Liver (tissue), 9 donors: ENCODE data around the gene NLRP6. TPM values are rescaled to one million over a fixed set of nuclear protein-coding genes. Genes with fewer than 3 reads are reported as not detected.

Experiments
- DNase-seq: peaks from one replicate; pipeline ENCODE4 v3.0.0-alpha.2; 2017; ENCODE audit warnings: low spot score
- H3K27ac ChIP-seq, 2 donors: one replicate each; pipeline ENCODE4 v1.7.0; 2013; ENCODE audit warnings: inconsistent platforms in 2 of 2, low read length in 2 of 2, control low read depth in 1 of 2, low read depth in 1 of 2, mild to moderate bottlenecking in 1 of 2
- H3K27me3 ChIP-seq, 4 donors: one replicate each; pipeline versions ENCODE4 v1.6.1 to v1.7.0; 2013; ENCODE audit warnings: low read length in 3 of 4, inconsistent platforms in 1 of 4, mild to moderate bottlenecking in 1 of 4, moderate library complexity in 1 of 4; ENCODE audit not compliant: control insufficient read depth in 4 of 4, insufficient read depth in 4 of 4
- H3K36me3 ChIP-seq, 4 donors: one replicate each; pipeline versions ENCODE4 v1.6.1 to v1.7.0; 2013; ENCODE audit warnings: low read length in 3 of 4, mild to moderate bottlenecking in 3 of 4, low read depth in 1 of 4, moderate library complexity in 1 of 4; ENCODE audit not compliant: control insufficient read depth in 4 of 4, insufficient read depth in 3 of 4
- H3K4me1 ChIP-seq, 4 donors: one replicate each; pipeline versions ENCODE4 v1.6.1 to v1.7.0; 2013; ENCODE audit warnings: low read length in 3 of 4, mild to moderate bottlenecking in 3 of 4, moderate library complexity in 1 of 4; ENCODE audit not compliant: control insufficient read depth in 4 of 4, insufficient read depth in 4 of 4
- H3K4me3 ChIP-seq, 3 donors: one replicate each; pipeline versions ENCODE4 v1.6.1 to v1.7.0; 2013; ENCODE audit warnings: low read length in 3 of 3, control low read depth in 1 of 3, low read depth in 1 of 3, mild to moderate bottlenecking in 1 of 3
- H3K9ac ChIP-seq, 2 donors: one replicate each; pipeline ENCODE4 v1.7.0; 2013; ENCODE audit warnings: low read length in 2 of 2, mild to moderate bottlenecking in 2 of 2, moderate library complexity in 2 of 2, control low read depth in 1 of 2, low read depth in 1 of 2
- H3K9me3 ChIP-seq, 4 donors: one replicate each; pipeline versions ENCODE4 v1.6.1 to v1.7.0; 2013; ENCODE audit warnings: low read length in 3 of 4; ENCODE audit not compliant: control insufficient read depth in 4 of 4
- EGR1 ChIP-seq, 2 donors: IDR thresholded peaks; 2 replicates each; pipeline ENCODE4 v1.6.1; 2016 to 2018; ENCODE audit warnings: antibody characterized with exemption in 2 of 2, low read depth in 2 of 2
- FOXA1 ChIP-seq: IDR thresholded peaks from 2 replicates; pipeline ENCODE4 v1.6.1; 2016; ENCODE audit warnings: antibody characterized with exemption
- GABPA ChIP-seq, 2 donors: IDR thresholded peaks in 1 of 2; conservative IDR thresholded peaks in 1 of 2; 2 replicates each; pipeline ENCODE4 v1.6.1; 2016; ENCODE audit warnings: antibody characterized with exemption in 2 of 2, mild to moderate bottlenecking in 1 of 2, moderate library complexity in 1 of 2
- HNF4A ChIP-seq, 2 donors: conservative IDR thresholded peaks; 2 replicates each; pipeline ENCODE4 v1.6.1; 2016; ENCODE audit warnings: antibody characterized with exemption in 2 of 2, mild to moderate bottlenecking in 2 of 2
- HNF4G ChIP-seq: IDR thresholded peaks from 2 replicates; pipeline ENCODE4 v1.6.1; 2016; ENCODE audit warnings: antibody characterized with exemption
- JUND ChIP-seq, 2 donors: IDR thresholded peaks; 2 replicates each; pipeline ENCODE4 v1.6.1; 2016; ENCODE audit warnings: antibody characterized with exemption in 2 of 2
- NR2F2 ChIP-seq: IDR thresholded peaks from 2 replicates; pipeline ENCODE4 v1.6.1; 2016; ENCODE audit warnings: antibody characterized with exemption
- RAD21 ChIP-seq, 2 donors: IDR thresholded peaks; 2 replicates each; pipeline ENCODE4 v1.6.1; 2016; ENCODE audit warnings: antibody characterized with exemption in 2 of 2, mild to moderate bottlenecking in 2 of 2
- RXRA ChIP-seq, 2 donors: IDR thresholded peaks; 2 replicates each; pipeline ENCODE4 v1.6.1; 2017 to 2018; ENCODE audit warnings: antibody characterized with exemption in 2 of 2, mild to moderate bottlenecking in 1 of 2
- SP1 ChIP-seq: IDR thresholded peaks from 2 replicates; pipeline ENCODE4 v1.6.1; 2018; ENCODE audit warnings: antibody characterized with exemption, mild to moderate bottlenecking
- YY1 ChIP-seq: IDR thresholded peaks from 2 replicates; pipeline ENCODE4 v1.6.1; 2016; ENCODE audit warnings: antibody characterized with exemption, mild to moderate bottlenecking
- WGBS: extraction: QIAGEN DNeasy Blood & Tissue Kit; methylation state at CpG from one replicate; pipeline ENCODE4 v1.1.7; 2013; 5-methylcytosine and 5-hydroxymethylcytosine counted together
- polyA plus RNA-seq, 2 donors: library from polyadenylated mRNA; stranded (reverse) in 1 of 2; unstranded in 1 of 2; fragments of 200-250 nt in 1 of 2; fragments of >200 nt in 1 of 2; fragmentation: Nextera tagmentation in 1 of 2; extraction: Ambion mirVana in 1 of 2; gene quantifications; one replicate each; pipeline versions ENCODE4 v1.2.1 to v1.2.3, GENCODE V29; 2013 to 2015
- total RNA-seq, 2 donors: library from RNA; depleted of rRNA; stranded (reverse); fragments of >200 nt; gene quantifications; one replicate each; pipeline ENCODE4 v1.2.3, GENCODE V29; 2014
- TF ChIP-seq, protein P1 (sequence below): fragments of 150-350 bp; IDR thresholded peaks from 2 replicates; pipeline ENCODE4 v1.5.1; 2017; ENCODE audit warnings: improper control_type of control experiment, low read depth, low read length; ENCODE audit not compliant: missing input control
- TF ChIP-seq, protein P2 (sequence below): IDR thresholded peaks from 2 replicates; pipeline ENCODE4 v1.6.1; 2016; ENCODE audit warnings: antibody characterized with exemption
- TF ChIP-seq, protein P3 (sequence below): IDR thresholded peaks from 2 replicates; pipeline ENCODE4 v1.6.1; 2016; ENCODE audit warnings: antibody characterized with exemption, mild to moderate bottlenecking
- TF ChIP-seq, protein P4 (sequence below): IDR thresholded peaks from 2 replicates; pipeline ENCODE4 v1.6.1; 2016; ENCODE audit warnings: antibody characterized with exemption
- donor health status: healthy.
- donor health status: healthy.
- donor health status: healthy.
- donor health status: healthy.
- donor health status: healthy.

Gene NLRP6
- total and polyA plus RNA-seq, 4 donors = 0.05 to 5.7 (median 0.97) TPM

DNA sequence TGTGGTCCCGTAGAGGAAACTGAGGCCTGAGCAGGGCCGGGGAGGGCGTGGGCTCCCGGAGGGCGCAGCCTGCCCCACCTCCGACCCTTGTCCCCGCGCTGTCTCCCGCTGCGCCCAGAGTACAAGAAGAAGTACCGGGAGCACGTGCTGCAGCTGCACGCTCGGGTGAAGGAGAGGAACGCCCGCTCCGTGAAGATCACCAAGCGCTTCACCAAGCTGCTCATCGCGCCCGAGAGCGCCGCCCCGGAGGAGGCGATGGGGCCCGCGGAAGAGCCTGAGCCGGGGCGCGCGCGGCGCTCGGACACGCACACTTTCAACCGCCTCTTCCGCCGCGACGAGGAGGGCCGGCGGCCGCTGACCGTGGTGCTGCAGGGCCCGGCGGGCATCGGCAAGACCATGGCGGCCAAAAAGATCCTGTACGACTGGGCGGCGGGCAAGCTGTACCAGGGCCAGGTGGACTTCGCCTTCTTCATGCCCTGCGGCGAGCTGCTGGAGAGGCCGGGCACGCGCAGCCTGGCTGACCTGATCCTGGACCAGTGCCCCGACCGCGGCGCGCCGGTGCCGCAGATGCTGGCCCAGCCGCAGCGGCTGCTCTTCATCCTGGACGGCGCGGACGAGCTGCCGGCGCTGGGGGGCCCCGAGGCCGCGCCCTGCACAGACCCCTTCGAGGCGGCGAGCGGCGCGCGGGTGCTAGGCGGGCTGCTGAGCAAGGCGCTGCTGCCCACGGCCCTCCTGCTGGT is 1.9 kb downstream of the NLRP6 start:
- Histone ChIP-seq H3K9ac (peak overlapping the region in 1 of 2 donors; percentile 52), H3K4me3 (peak overlapping the region; percentile 56 to 65 (median 61)), H3K27me3 (no peaks in the 10 kb centered on the region), H3K4me1 (peaks cover 12 to 43% (median 30%) of the 10 kb centered on the region in 4 donors), H3K27ac (peak overlapping the region; percentile 68 to 72), H3K9me3 (no peaks in the 10 kb centered on the region), H3K36me3 (no peaks in the 10 kb centered on the region)
- TF ChIP-seq YY1 (peak; percentile 89), HNF4G (no peak), HNF4A (conservative IDR thresholded peaks at IDR 0.05) (peak; percentile 72 to 81), SP1 (peak; percentile 53), RXRA (IDR thresholded peaks at IDR 0.05) (peak in 1 of 2 donors; percentile 30), EGR1 (IDR thresholded peaks at IDR 0.05; ENCODE audit: low read depth in 2 of 2) (no peak), NR2F2 (no peak)
- TF ChIP-seq, protein P1, sequence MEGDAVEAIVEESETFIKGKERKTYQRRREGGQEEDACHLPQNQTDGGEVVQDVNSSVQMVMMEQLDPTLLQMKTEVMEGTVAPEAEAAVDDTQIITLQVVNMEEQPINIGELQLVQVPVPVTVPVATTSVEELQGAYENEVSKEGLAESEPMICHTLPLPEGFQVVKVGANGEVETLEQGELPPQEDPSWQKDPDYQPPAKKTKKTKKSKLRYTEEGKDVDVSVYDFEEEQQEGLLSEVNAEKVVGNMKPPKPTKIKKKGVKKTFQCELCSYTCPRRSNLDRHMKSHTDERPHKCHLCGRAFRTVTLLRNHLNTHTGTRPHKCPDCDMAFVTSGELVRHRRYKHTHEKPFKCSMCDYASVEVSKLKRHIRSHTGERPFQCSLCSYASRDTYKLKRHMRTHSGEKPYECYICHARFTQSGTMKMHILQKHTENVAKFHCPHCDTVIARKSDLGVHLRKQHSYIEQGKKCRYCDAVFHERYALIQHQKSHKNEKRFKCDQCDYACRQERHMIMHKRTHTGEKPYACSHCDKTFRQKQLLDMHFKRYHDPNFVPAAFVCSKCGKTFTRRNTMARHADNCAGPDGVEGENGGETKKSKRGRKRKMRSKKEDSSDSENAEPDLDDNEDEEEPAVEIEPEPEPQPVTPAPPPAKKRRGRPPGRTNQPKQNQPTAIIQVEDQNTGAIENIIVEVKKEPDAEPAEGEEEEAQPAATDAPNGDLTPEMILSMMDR = no peak
- TF ChIP-seq, protein P2, sequence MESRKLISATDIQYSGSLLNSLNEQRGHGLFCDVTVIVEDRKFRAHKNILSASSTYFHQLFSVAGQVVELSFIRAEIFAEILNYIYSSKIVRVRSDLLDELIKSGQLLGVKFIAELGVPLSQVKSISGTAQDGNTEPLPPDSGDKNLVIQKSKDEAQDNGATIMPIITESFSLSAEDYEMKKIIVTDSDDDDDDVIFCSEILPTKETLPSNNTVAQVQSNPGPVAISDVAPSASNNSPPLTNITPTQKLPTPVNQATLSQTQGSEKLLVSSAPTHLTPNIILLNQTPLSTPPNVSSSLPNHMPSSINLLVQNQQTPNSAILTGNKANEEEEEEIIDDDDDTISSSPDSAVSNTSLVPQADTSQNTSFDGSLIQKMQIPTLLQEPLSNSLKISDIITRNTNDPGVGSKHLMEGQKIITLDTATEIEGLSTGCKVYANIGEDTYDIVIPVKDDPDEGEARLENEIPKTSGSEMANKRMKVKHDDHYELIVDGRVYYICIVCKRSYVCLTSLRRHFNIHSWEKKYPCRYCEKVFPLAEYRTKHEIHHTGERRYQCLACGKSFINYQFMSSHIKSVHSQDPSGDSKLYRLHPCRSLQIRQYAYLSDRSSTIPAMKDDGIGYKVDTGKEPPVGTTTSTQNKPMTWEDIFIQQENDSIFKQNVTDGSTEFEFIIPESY = no peak
- TF ChIP-seq, protein P3, sequence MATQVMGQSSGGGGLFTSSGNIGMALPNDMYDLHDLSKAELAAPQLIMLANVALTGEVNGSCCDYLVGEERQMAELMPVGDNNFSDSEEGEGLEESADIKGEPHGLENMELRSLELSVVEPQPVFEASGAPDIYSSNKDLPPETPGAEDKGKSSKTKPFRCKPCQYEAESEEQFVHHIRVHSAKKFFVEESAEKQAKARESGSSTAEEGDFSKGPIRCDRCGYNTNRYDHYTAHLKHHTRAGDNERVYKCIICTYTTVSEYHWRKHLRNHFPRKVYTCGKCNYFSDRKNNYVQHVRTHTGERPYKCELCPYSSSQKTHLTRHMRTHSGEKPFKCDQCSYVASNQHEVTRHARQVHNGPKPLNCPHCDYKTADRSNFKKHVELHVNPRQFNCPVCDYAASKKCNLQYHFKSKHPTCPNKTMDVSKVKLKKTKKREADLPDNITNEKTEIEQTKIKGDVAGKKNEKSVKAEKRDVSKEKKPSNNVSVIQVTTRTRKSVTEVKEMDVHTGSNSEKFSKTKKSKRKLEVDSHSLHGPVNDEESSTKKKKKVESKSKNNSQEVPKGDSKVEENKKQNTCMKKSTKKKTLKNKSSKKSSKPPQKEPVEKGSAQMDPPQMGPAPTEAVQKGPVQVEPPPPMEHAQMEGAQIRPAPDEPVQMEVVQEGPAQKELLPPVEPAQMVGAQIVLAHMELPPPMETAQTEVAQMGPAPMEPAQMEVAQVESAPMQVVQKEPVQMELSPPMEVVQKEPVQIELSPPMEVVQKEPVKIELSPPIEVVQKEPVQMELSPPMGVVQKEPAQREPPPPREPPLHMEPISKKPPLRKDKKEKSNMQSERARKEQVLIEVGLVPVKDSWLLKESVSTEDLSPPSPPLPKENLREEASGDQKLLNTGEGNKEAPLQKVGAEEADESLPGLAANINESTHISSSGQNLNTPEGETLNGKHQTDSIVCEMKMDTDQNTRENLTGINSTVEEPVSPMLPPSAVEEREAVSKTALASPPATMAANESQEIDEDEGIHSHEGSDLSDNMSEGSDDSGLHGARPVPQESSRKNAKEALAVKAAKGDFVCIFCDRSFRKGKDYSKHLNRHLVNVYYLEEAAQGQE = peak; percentile 85
- TF ChIP-seq, protein P4, sequence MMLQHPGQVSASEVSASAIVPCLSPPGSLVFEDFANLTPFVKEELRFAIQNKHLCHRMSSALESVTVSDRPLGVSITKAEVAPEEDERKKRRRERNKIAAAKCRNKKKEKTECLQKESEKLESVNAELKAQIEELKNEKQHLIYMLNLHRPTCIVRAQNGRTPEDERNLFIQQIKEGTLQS = no peak
- WGBS = 2% methylated on average over 85 of the region's 85 CpGs
- DNase-seq = no peak

DNA sequence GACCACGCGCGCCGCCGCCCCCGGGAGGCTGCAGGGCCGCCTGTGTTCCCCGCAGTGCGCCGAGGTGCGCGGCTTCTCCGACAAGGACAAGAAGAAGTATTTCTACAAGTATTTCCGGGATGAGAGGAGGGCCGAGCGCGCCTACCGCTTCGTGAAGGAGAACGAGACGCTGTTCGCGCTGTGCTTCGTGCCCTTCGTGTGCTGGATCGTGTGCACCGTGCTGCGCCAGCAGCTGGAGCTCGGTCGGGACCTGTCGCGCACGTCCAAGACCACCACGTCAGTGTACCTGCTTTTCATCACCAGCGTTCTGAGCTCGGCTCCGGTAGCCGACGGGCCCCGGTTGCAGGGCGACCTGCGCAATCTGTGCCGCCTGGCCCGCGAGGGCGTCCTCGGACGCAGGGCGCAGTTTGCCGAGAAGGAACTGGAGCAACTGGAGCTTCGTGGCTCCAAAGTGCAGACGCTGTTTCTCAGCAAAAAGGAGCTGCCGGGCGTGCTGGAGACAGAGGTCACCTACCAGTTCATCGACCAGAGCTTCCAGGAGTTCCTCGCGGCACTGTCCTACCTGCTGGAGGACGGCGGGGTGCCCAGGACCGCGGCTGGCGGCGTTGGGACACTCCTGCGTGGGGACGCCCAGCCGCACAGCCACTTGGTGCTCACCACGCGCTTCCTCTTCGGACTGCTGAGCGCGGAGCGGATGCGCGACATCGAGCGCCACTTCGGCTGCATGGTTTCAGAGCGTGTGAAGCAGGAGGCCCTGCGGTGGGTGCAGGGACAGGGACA is 2.7 kb downstream of the NLRP6 start:
- H3K4me3 ChIP-seq = peak overlapping the region; percentile 23 to 56 (median 25)
- 37% methylated on average over 79 of the region's 79 CpGs for WGBS
- H3K9me3 ChIP-seq = no peaks in the 10 kb centered on the region
- peaks cover 12 to 43% (median 30%) of the 10 kb centered on the region in 4 donors for H3K4me1 ChIP-seq
- peak overlapping the region in 1 of 2 donors; percentile 72 for H3K27ac ChIP-seq
- H3K36me3 ChIP-seq = no peaks in the 10 kb centered on the region
- no peak for DNase-seq
- H3K9ac ChIP-seq = no peak overlapping the region
- TF ChIP-seq RXRA (IDR thresholded peaks at IDR 0.05) = no peak
- TF ChIP-seq, protein P2 = no peak
- TF ChIP-seq, protein P1 = no peak
- no peak for TF ChIP-seq FOXA1
- no peak for TF ChIP-seq GABPA (IDR thresholded peaks at IDR 0.05 in 1 of 2, conservative IDR thresholded peaks at IDR 0.05 in 1 of 2)
- TF ChIP-seq HNF4G = no peak
- TF ChIP-seq JUND (IDR thresholded peaks at IDR 0.05) = no peak
- no peak for TF ChIP-seq RAD21 (IDR thresholded peaks at IDR 0.05)
- no peaks in the 10 kb centered on the region for H3K27me3 ChIP-seq
